IPS-11a (cell line): ENCODE measurements around the gene SP4.
"Not testable (repeated sequence)": the region's sequence is repeated elsewhere in the genome, so short reads cannot be mapped to it uniquely, and the experiment has no call there.

Experiments
- H3K4me3 ChIP-seq: one replicate; pipeline ENCODE4 v1.5.1; 2013; ENCODE audit warnings: low read depth, low read length, control low read depth

The SP4 gene

GRCh38 chr7:21524680-21525079 lies 96.8 kb downstream of the SP4 start:
- no peak overlapping the region for H3K4me3 ChIP-seq

- no peak overlapping the region for H3K4me3 ChIP-seq
Observed at GRCh38 chr7:21526007-21526406, 98.1 kb downstream of the SP4 start.

GRCh38 chr7:21526448-21526847 lies 98.6 kb downstream of the SP4 start:
- H3K4me3 ChIP-seq = no peak overlapping the region

- H3K4me3 ChIP-seq = not testable (repeated sequence)
Observed at GRCh38 chr7:21532485-21532884, 104.6 kb downstream of the SP4 start.

GRCh38 chr7:21533646-21534045 lies 105.8 kb downstream of the SP4 start:
- not testable (repeated sequence) for H3K4me3 ChIP-seq

GRCh38 chr7:21536445-21537118 lies 108.7 kb downstream of the SP4 start:
- not testable (repeated sequence) for H3K4me3 ChIP-seq

- H3K4me3 ChIP-seq = no peak overlapping the region
Observed at GRCh38 chr7:21538936-21539495, 111.1 kb downstream of the SP4 start.

GRCh38 chr7:21542891-21543527 lies 115.1 kb downstream of the SP4 start, which contains the start of gene DNAH11:
DNAH11 (plus strand) TSS chr7:21543039; CDS start chr7:21543246, 207 bp downstream.
- peak within 1 kb of the TSS; percentile 54 for H3K4me3 ChIP-seq

- H3K4me3 ChIP-seq = peak overlapping the region; percentile 54
Observed at GRCh38 chr7:21543528-21544302, 115.8 kb downstream of the SP4 start.

- peak overlapping the region; percentile 54 for H3K4me3 ChIP-seq
Observed at GRCh38 chr7:21544303-21544656, 116.4 kb downstream of the SP4 start.

GRCh38 chr7:21544715-21545114 lies 116.8 kb downstream of the SP4 start:
- H3K4me3 ChIP-seq = no peak overlapping the region

GRCh38 chr7:21547501-21547900 lies 119.6 kb downstream of the SP4 start:
- no peak overlapping the region for H3K4me3 ChIP-seq

- H3K4me3 ChIP-seq = no peak overlapping the region
Observed at GRCh38 chr7:21548491-21548890, 120.6 kb downstream of the SP4 start.

- H3K4me3 ChIP-seq = no peak overlapping the region
Observed at GRCh38 chr7:21550076-21550475, 122.2 kb downstream of the SP4 start.

GRCh38 chr7:21550821-21551531 lies 123.1 kb downstream of the SP4 start:
- H3K4me3 ChIP-seq = no peak overlapping the region

- no peak overlapping the region for H3K4me3 ChIP-seq
Observed at GRCh38 chr7:21562385-21562784, 134.5 kb downstream of the SP4 start.
